HG03196 (cell line): ENCODE results near the gene NPC1.

Experiments
- ATAC-seq: cut with Tn5 transposase; IDR thresholded peaks from one replicate; pipeline ENCODE4 v1.9.1; 2021; ENCODE audit not compliant: unreplicated experiment

NPC1 gene

DNA sequence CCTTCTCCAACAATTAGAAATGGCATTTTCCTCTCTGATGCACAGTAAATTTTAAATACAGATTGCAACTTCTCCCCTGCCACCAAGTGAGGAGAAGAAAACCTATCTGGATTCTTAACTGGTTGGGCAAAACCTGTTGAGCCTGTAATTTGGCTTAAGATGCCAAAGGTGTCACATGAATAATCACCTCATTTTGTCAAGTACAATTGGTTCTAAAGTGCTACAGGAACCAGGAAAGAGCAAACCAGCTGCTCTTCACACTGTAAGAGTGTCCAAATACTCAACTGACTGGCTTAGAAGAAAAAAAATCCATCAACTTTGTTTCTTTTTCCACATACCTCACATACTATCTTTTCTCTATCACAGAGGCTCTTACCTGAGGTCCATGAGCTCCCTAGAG lies 35.4 kb downstream of the NPC1 start:
- no peak for ATAC-seq

DNA sequence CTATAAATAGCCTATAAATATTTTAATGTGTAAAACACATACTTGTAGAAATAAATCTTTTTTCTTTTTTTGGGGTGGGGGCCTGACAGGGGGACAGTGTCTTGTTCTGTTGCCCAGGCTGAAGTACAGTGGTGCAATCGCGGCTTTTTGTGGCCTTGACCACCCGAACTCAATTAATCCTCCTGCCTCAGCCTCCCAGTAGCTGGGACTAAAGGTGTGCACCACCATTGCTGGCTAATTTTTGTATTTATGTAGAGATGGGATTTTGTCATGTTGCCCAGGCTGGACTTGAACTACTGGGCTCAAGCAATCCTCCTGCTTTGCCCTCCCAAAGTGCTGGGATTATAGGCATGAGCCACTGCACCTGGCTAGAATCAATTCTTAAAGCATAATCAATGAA lies 37.6 kb downstream of the NPC1 start:
- ATAC-seq = no peak

DNA sequence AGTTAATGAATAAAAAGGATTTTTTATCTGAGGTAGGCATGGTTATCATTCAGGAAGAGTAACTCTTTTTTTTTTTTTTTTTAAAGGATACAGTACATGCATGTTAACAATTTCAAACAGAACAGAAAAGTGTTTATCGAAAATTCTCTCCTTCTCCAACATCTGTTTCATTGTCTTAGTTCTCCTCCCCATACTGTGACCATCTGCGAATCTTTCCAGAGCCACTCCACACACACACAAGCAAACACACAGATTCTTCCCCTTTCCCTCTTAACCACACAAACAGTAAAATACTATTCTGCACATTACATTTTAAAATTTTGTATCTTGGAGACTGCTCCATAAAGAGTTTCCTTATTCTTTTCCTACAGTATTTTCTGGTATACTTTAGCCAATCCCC lies 38.0 kb downstream of the NPC1 start:
- ATAC-seq = no peak

DNA sequence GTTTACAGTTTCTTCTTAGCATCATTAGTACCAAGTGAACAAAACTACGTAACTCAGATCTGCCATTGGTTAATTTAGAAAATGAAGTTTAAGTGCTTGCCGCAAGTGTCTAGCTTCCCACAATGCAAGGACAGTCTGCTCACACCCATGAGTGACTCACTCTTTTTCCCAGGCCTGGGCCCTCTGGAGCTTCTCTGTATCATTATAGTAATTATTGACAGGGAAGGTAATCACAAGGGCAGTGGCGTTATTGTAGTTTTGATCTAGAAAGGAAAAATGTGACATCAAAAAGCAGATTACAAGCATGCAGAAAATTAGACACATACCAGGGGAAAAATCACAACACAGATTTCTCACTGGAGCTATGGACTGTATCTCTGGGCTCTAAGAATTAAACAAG lies 38.5 kb downstream of the NPC1 start:
- no peak for ATAC-seq

DNA sequence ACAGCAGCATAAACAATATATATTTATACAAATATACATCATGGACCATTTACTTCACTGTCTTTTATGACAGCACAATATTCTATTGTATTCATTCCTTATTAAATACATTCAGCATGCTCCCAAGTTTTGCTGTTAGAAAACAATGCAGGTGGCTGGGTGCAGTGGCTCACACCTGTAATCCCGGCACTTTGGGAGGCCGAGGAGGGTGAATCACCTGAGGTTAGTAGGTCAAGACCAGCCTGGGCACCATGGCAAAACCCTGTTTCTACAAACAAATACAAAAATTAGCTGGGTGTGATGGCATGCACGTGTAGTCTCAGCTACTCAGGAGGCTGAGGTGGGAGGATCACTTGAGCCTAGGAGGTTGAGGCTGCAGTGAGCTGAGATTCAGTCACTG lies 39.0 kb downstream of the NPC1 start:
- no peak for ATAC-seq

DNA sequence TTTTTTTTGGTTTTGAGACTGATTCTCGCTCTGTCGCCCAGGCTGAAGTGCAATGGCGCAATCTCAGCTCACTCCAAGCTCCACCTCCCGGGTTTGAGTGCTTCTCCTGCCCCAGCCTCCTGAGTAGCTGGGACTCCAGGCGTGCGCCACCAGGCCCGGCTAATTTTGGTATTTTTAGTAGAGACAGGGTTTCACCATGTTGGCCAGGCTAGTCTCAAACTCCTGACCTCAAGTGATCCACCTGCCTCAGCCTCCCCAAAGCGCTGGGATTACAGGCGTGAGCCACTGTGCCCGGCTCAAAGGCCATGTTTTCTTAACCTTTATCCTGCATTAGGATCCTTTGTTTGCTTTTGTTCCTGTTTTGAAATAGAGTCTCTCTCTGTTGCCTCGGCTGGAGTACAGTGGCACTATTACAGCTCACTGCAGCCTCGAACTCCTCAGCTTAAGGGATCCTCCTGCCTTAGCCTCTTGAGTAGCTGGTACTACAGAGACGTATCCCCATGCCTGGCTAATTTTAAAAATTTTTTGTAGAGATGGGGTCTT lies 41.0 kb downstream of the NPC1 start:
- ATAC-seq = no peak

DNA sequence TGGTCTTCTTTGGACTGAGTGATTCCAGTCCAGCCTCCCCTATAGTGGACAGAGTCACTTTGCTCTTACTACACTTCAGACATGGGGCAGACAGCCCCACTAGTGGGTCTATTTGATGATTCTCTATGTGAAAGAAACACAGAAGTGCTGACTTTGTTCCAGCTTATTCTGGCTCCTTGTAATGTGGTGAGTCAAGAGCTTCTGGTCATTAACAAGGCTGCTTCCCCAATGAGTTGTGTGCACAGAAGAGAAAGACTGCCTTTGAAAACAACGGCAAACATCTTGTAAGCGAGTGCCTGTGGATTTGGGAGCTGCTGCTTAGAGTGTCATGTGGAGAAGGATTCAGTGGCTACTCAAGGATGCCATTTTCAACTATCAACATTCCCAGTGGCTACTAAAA lies 43.8 kb downstream of the NPC1 start:
- no peak for ATAC-seq

DNA sequence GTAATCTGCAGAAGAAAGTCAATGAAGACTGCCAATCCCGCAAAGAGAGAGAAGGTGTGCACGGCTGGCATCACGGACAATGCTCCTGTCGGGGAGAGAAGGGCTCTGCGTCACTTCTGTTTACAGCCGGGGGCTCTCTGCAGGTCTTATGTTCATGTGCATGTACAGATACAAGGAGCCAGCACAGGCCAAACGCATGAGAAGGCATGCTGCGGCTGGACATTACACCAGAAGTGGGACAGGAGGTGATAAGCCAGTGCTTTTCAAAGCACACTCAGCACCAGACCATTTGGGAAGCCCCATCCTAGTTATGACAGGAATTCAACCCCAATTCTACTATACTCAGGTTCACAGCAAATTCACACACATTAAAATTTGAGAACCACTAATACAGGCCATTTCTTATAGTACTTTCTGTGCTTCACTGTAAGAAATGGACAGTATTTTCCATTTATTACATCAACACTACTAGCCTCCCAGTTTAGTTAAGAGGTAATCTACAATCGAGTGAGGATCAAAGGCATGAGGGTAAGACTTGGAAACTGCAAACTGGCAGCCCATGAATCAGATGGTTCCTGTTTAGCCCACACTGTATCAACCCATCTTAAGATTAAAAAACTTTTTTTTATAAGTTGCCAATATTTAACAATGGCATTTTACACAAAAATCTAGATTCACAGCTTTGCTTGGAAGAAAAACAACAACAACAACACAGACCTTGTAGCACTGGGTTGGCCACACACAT lies 44.8 kb downstream of the NPC1 start:
- no peak for ATAC-seq

DNA sequence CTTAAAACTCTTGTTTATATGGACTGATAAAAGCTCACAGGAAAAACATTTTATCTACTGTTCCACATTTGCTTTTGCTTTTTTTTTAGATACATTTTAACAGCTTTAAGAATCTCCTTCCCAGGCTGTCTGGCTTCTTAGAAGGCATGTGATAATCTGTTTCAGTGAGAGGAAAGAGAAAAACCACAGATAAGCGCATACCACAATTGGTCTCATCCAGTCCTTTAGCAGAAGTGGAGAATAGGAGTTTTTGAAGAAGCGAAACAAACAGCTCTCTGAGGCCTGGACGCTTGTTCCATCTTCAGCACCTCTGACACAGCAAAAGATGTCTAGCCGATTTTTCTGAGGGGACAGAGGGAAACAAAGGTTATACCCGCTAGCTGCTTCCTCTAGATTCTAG lies 45.4 kb downstream of the NPC1 start:
- ATAC-seq = no peak

DNA sequence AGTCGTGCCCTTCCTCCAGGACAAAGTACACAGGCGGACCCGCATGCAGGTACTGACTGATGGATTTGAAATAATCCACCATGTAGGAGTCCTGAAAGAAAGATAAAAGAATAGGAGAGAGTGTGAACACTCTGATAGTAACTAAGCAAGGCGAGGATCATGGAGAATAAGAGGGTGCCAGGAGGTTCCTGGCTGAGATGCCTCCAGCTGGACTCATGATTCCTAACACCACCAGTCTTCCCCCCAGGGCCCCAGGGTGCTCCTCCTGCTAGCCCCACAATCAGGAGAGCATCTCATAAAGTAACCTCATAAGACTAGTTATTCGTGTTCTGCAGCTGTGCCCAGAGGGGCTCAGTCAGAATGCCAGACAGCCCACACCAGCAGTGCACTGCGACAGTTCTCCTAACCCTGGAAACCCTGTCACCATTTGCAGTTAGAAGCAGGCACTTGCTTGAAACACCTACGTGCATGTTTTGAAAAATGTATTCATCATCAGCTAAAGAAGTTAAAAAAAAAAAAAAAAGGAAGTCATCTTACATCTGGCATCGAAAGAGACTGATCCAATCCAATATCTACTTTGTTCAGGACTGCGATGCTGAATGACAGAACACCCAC lies 46.3 kb downstream of the NPC1 start:
- no peak for ATAC-seq

DNA sequence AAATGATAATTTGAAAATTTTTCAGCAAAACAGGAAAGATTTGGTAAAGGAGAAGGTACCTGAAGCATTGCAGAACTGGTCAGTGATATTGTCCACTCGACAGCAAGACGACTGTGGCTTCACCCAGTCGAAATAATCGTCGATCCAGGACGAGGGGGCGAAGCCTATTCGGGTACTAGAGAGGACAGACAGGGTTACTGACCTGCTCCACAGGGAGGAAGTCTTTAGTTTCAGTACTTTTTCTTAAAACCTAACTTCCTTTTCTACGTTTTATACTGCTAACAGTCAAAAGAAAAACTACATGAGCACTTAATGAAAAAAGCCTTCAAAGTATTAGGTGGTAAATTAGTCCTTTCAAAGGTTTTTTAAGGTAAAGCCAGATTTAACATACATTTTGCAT lies 47.0 kb downstream of the NPC1 start:
- ATAC-seq = no peak

DNA sequence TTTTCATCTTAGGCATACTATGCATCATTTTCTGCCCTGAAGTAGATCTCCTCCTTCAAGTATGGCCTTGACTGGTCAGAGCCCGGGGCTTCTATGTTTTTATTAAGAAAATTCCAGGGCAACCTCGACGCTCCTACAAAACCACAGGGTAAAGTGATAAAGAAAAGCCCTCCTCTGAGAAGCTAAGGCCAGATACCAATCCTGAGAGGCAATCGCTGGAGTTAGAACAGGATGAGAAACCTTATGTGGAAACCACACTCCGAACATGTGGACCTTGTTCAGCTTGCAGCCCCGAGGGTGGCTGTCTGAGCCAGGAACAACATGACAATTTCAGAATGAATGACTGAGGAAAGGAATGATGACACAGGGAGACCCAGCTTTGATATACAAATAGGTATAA lies 47.4 kb downstream of the NPC1 start:
- no peak for ATAC-seq

DNA sequence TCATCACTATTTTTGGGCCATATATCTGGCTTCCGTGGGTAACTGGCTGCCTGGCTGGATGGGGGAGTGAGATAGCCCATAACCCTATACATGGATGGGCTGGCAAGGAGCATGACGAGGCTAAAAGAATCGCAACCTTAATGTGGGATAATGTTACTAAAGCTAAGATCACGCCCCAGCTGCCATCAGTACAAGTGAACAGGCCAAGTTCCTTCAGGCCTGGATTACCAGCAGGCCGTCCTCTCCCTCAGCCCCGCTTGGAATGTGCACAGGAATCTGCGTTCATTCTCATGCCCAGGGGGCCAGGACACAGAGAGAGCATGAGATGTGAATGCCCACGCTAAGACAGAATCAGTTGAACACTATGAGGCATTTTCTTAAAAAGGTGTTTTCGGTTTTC lies 48.3 kb downstream of the NPC1 start:
- no peak for ATAC-seq

DNA sequence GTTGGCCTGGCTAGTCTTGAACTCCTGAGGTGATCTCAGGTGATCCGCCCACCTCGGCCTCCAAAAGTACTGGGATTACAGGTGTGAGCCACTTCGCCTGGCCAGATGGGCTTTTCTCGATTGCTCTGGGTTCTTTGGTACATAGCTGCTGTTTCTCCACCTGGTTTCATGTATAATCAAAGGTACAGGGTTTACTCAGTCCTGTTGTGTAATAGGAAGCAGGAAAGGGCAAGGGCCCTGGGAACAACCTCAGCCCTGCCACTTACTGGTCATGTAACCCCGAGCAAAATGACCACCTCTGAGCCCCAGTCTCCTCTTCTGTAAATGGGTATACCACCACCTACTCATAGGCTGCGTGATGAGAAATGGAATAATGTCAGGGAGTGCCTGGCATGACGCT lies 49.0 kb downstream of the NPC1 start:
- no peak for ATAC-seq

DNA sequence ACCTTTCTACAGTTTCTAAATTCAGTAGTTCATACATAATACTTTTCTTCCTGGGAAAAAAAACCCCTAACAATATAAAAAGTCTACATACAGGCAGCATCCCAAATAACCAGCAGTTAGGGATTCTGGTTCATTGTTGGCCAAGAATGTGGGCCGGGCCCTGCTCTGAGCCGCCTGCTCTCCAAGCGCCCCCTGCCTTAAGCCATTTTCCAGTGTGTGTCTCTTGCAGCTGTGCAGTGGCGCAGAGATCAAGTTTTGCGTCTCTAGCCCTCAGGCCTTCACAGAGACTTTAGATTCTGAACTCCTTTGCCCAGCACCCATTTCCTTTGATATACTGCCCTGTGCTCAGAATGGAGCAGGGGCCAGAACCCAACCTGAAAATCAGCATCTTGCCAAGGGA lies 50.1 kb downstream of the NPC1 start:
- no peak for ATAC-seq

DNA sequence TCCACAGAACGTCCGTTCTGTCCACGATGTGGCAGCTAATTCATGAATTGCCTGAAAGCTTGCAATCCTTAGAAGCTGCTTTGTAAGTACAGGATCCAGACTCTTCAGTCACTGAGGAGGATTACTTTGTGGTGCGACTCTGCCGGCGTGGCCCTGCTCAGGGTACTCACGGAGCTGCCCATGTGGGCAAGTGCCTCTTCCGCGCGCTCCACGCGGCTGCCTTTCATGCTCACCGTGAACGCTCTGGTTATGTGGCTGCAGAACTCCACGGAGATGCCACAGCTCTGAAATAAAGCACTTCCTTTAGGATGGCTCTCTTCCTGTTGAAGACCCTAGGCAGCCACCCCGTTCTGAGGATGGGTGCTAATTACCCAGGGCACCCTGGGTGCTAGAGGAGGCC lies 52.0 kb downstream of the NPC1 start:
- ATAC-seq = no peak

DNA sequence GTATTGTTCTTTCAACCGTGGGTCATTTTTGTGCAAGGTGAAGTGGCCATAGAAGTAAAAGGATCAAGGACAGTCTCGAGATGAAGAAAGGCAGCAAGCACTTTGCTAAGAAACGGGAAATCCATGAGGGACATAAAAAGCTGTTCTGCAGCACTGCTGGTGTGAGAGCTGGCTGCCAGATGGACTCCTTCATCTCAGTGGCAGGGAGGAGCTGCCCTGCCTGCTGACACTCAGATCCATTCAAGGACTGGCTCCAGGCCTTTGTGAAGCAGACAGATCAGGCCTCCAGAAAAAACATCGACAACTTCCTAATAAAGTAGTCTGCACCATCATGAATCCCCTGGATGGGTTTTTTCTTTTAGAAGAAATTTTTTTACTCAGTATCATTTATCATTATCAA lies 53.5 kb downstream of the NPC1 start:
- ATAC-seq = no peak

DNA sequence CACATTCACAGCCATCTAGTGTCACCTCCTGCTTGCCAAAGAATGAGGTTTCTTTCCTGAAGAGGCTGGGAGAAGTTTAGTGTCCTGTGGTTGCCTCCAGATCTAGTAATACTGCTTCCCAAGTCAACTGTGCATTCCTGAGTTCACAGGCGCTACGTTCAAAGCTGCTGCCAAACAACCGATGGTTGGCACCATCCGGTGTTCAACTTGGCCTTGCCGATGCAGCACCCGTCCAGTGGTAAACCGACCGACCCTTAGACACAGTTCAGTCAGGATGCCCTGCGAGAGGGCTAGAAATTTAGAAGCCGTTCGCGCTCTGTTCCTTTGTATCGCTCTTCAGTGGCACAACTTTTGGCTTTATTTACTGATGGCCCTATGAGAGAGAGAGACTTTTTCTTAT lies 54.4 kb downstream of the NPC1 start:
- ATAC-seq = no peak

DNA sequence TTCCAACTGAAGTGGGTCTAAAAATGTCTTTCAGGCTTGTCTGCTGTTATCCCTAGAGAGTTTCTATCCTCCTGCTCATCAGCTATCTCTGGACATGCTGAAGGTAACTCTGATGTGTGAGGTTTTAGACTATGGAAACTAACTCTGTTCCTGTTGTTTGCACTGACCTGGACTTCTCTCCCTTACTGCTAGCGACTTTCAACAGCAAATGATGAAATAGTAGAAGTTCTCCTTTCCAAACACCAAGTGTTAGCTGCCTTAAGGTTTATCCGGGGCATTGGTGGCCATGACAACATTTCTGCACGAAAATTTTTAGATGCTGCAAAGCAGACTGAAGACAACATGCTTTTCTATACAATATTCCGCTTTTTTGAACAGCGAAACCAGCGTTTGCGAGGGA lies 56.1 kb downstream of the NPC1 start:
- no peak for ATAC-seq

DNA sequence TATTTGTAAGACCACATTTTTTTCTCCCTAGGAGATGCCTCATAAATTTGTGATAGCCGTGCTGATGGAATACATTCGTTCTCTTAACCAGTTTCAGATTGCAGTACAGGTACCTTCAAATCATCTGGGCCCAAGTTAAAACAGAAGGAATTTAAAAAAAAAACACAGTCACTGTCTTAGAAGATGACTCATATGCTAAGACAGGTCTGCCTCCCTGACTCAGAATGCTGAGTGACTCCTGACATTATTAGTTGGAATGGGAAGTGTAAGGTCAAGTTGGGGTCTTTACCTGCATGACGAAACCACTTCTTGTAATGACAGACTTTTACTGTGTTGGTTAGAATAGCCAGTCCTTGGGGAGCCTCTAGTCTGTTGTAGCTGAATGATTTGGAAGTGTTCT lies 56.7 kb downstream of the NPC1 start:
- no peak for ATAC-seq

DNA sequence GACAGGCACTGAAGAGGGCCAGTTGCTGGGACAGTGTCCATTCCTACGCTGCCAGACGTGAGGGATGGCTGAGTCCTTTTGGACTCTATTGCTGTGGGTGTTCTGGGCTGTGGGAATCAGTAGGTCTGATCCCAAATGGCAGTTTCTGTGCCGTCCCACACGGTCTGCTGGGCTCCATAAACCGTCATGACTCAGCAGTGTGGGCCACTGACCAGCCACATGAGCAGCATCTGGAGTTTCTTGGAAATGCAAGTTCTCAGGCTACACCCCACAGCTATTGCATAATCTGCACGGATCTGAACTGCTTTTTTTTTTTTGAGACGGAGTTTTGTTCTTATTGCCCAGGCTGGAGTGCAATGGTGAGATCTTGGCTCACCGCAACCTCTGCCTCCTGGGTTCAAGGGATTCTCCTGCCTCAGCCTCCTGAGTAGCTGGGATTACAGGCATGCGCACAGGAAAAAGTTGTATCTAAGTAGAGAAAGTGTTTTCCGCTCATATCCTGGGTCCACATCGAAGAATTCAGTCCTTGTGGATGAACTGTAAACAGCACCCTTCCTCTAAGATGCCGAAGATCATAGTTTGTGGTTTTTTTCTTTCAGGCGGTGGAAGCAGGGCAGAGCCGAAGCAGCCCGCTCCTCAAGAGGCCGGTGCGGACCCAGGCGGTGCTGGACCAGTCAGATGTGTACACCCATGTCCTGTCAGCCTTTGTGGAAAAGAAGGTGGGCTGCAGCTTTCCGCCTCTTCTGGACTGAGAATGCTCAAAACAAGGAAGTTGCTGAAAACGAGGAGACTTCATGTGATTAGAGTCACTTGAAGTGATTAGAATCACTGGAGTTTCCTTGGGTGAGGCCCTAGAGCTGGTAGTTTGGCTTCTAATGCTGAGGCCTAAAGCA lies 57.5 kb downstream of the NPC1 start:
- ATAC-seq = no peak
